PC-3 (cell line): ENCODE data around the gene WWC2.

Experiments
- EZH2phosphoT487 ChIP-seq: fragments of 300-600 bp; sonication (generic); IDR thresholded peaks from 2 replicates; pipeline ENCODE4 v1.6.1; 2018; ENCODE audit warnings: mild to moderate bottlenecking, antibody characterized with exemption, low read length, borderline replicate concordance
- TF ChIP-seq, protein P1 (sequence below): fragments of 300-600 bp; sonication (generic); conservative IDR thresholded peaks from 2 replicates; pipeline ENCODE4 v1.5.1; 2017; ENCODE audit warnings: antibody characterized with exemption, low read depth, mild to moderate bottlenecking, low read length

GRCh38 chr4:183349673-183350072 lies 250.6 kb downstream of the WWC2 start:
- TF ChIP-seq, protein P1, sequence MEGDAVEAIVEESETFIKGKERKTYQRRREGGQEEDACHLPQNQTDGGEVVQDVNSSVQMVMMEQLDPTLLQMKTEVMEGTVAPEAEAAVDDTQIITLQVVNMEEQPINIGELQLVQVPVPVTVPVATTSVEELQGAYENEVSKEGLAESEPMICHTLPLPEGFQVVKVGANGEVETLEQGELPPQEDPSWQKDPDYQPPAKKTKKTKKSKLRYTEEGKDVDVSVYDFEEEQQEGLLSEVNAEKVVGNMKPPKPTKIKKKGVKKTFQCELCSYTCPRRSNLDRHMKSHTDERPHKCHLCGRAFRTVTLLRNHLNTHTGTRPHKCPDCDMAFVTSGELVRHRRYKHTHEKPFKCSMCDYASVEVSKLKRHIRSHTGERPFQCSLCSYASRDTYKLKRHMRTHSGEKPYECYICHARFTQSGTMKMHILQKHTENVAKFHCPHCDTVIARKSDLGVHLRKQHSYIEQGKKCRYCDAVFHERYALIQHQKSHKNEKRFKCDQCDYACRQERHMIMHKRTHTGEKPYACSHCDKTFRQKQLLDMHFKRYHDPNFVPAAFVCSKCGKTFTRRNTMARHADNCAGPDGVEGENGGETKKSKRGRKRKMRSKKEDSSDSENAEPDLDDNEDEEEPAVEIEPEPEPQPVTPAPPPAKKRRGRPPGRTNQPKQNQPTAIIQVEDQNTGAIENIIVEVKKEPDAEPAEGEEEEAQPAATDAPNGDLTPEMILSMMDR = no peak
- no peak for TF ChIP-seq EZH2phosphoT487
